Glutamatergic neuron (in vitro differentiated cells): ENCODE measurements around the gene ME3. TPM values are rescaled to one million over a fixed set of nuclear protein-coding genes. Genes with fewer than 3 reads are reported as not detected.

Source experiments
- DNase-seq: peaks from one replicate; pipeline ENCODE4 v3.0.0; 2022
- H3K27ac Mint-ChIP-seq: one replicate; pipeline ENCODE4 v1.8.0; 2020; ENCODE audit warnings: mild to moderate bottlenecking, mixed read lengths, inconsistent platforms; ENCODE audit not compliant: unreplicated experiment
- H3K27me3 Mint-ChIP-seq: one replicate; pipeline ENCODE4 v1.8.0; 2020; ENCODE audit warnings: mild to moderate bottlenecking, moderate library complexity, mixed read lengths, inconsistent platforms; ENCODE audit not compliant: unreplicated experiment
- H3K36me3 Mint-ChIP-seq: one replicate; pipeline ENCODE4 v1.8.0; 2020; ENCODE audit warnings: mild to moderate bottlenecking, mixed read lengths, inconsistent platforms; ENCODE audit not compliant: unreplicated experiment
- H3K4me1 Mint-ChIP-seq: one replicate; pipeline ENCODE4 v1.8.0; 2020; ENCODE audit warnings: mild to moderate bottlenecking, low read depth, mixed read lengths, inconsistent platforms; ENCODE audit not compliant: unreplicated experiment
- H3K4me3 Mint-ChIP-seq: one replicate; pipeline ENCODE4 v1.8.0; 2020; ENCODE audit warnings: mild to moderate bottlenecking, mixed read lengths, inconsistent platforms; ENCODE audit not compliant: unreplicated experiment
- H3K9me3 Mint-ChIP-seq: one replicate; pipeline ENCODE4 v1.8.0; 2020; ENCODE audit warnings: mild to moderate bottlenecking, moderate library complexity, mixed read lengths, inconsistent platforms; ENCODE audit not compliant: unreplicated experiment
- total RNA-seq: library from RNA; stranded (reverse); fragmentation: NEBNext Ultra II Directional; extraction: Animal tissue kit (Norgen Biotek cat#: 25700); gene quantifications from one replicate; pipeline ENCODE4 v1.2.1, GENCODE V29; 2021; ENCODE audit not compliant: unreplicated experiment
- TF ChIP-seq, protein P1 (sequence below): fragments of 200-600 bp; sonication (generic); IDR thresholded peaks from one replicate; pipeline ENCODE4 v1.5.0; 2021; ENCODE audit not compliant: partially characterized antibody, unreplicated experiment

ME3 gene
- total RNA-seq, 1 donor from 2014 or later, result 12.4 TPM

DNA sequence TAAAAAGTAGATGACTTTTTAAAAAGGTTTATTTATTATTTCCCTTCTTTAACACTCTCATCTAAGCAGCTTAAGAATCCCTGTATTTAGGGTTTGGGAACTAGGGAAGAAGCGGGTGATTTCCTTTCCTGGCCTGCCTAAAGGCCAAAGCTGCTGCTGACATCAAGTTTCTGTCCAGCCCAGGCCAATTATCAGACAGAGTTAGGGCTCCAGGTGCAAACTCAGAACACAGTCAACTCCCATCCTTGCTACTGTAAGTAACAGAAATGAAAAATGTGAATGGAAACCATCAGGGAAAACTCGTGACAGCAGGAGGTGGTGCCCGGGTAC, 188.8 kb downstream of the ME3 start:
- TF ChIP-seq, protein P1, sequence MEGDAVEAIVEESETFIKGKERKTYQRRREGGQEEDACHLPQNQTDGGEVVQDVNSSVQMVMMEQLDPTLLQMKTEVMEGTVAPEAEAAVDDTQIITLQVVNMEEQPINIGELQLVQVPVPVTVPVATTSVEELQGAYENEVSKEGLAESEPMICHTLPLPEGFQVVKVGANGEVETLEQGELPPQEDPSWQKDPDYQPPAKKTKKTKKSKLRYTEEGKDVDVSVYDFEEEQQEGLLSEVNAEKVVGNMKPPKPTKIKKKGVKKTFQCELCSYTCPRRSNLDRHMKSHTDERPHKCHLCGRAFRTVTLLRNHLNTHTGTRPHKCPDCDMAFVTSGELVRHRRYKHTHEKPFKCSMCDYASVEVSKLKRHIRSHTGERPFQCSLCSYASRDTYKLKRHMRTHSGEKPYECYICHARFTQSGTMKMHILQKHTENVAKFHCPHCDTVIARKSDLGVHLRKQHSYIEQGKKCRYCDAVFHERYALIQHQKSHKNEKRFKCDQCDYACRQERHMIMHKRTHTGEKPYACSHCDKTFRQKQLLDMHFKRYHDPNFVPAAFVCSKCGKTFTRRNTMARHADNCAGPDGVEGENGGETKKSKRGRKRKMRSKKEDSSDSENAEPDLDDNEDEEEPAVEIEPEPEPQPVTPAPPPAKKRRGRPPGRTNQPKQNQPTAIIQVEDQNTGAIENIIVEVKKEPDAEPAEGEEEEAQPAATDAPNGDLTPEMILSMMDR, result no peak
- DNase-seq, result no peak
- Mint-ChIP-seq H3K27me3 (peaks cover under 1% of the 10 kb centered on the region), H3K27ac (no peak overlapping the region), H3K4me1 (no peaks in the 10 kb centered on the region), H3K9me3 (no peaks in the 10 kb centered on the region), H3K36me3 (no peaks in the 10 kb centered on the region), H3K4me3 (no peak overlapping the region)

GRCh38 chr11:86482692-86483091, 189.7 kb downstream of the ME3 start:
- no peak overlapping the region for H3K4me3 Mint-ChIP-seq

GRCh38 chr11:86481399-86481798, 191.0 kb downstream of the ME3 start:
- TF ChIP-seq, protein P1, result no peak
- Mint-ChIP-seq H3K27me3 (no peaks in the 10 kb centered on the region), H3K4me1 (no peaks in the 10 kb centered on the region), H3K9me3 (no peaks in the 10 kb centered on the region), H3K27ac (no peak overlapping the region), H3K4me3 (no peak overlapping the region), H3K36me3 (no peaks in the 10 kb centered on the region)
- DNase-seq, result no peak

More at GRCh38 chr11:86482692-86483091, 189.7 kb downstream of the ME3 start:
- Mint-ChIP-seq H3K27ac (no peak overlapping the region), H3K4me1 (no peaks in the 10 kb centered on the region), H3K36me3 (no peaks in the 10 kb centered on the region), H3K27me3 (no peaks in the 10 kb centered on the region), H3K9me3 (no peaks in the 10 kb centered on the region)
- DNase-seq, result no peak
- TF ChIP-seq, protein P1, result no peak

DNA sequence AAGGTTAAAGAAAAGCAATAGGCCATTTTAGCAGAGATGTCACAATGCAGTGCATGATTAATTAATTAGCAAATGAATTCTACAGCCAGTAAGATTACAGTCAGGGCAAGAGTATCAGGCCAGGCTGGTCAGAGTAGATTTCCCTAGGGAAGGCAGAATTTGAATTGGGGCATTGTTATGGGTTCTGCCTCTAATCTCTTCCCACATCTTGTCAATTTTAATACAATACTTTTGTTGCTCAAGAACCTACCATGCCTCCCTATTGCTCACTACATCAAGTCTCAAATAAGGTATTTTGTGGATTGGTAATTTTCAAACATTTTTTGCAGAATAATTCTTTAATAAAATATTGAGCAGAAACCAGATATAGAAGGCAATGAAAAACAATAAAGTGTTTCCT, 194.1 kb downstream of the ME3 start:
- Mint-ChIP-seq H3K27ac (no peak overlapping the region), H3K9me3 (no peaks in the 10 kb centered on the region), H3K4me1 (no peaks in the 10 kb centered on the region), H3K4me3 (no peak overlapping the region), H3K27me3 (no peaks in the 10 kb centered on the region), H3K36me3 (no peaks in the 10 kb centered on the region)
- TF ChIP-seq, protein P1, result no peak
- DNase-seq, result no peak

GRCh38 chr11:86477495-86478155, 194.8 kb downstream of the ME3 start:
- Mint-ChIP-seq H3K27me3 (peaks cover 5% of the 10 kb centered on the region), H3K4me3 (no peak overlapping the region), H3K27ac (no peak overlapping the region), H3K36me3 (no peaks in the 10 kb centered on the region), H3K4me1 (no peaks in the 10 kb centered on the region), H3K9me3 (no peaks in the 10 kb centered on the region)
- no peak for DNase-seq
- TF ChIP-seq, protein P1, result no peak
